GM19452 (cell line): Measurements from ENCODE around the gene MAST4.

Source experiments
- ATAC-seq: cut with Tn5 transposase; IDR thresholded peaks from one replicate; pipeline ENCODE4 v1.9.1; 2021; ENCODE audit not compliant: unreplicated experiment

The MAST4 gene

DNA sequence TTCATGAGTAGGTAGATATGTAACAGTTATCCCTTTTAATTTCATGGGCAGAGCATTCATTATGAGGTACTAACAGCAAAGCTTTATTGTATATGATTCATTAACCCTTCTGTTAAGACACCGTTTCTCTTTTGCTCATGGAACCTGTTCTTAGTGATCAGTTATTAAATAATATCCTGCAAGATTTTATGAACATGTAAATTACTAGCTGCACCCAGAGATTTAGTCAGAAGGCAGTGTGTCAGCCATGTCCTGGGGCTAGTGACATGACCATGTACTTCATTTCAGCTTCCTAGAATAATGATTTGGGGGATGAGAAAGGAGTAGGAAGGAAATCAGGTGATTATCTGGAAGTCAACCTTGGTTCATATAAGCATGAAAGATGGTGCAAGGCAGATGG lies 7.0 kb downstream of the MAST4 start:
- ATAC-seq: no peak

DNA sequence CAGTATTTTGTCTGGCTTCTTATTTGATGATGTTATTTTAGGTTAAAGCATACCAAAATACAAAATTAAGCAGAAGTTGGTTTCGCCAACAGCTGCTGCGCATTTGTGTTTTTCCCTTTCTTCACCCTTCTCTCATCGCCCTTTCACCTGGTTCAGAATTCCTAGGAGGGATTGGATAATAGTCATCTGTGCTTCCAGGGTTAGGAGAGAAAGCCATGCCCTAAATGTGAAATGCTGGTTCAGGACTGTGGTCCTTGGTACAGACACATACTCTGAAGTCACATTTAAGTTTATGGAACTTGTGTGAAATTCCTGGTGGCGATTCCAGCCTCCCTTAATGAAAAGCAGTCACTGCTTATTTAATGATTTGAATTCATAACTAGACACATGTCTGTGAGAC lies 7.7 kb downstream of the MAST4 start:
- ATAC-seq: no peak

DNA sequence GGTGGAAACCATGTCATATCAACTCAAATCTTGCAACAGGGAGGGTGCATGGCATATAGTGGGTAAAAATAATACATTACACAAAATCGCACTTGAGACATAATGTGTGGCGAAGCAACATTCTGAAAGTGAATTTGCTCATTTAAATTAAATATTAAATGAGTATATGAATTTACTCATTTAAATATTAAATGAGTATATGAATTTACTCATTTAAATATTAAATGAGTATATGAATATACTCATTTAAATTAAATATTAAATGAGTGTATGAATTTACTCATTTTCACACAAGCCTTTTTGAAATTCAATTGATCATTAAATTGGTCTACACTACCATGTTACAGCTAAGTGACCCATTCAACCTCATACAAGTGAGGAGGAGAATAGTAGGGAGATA lies 10.5 kb downstream of the MAST4 start:
- ATAC-seq: no peak

DNA sequence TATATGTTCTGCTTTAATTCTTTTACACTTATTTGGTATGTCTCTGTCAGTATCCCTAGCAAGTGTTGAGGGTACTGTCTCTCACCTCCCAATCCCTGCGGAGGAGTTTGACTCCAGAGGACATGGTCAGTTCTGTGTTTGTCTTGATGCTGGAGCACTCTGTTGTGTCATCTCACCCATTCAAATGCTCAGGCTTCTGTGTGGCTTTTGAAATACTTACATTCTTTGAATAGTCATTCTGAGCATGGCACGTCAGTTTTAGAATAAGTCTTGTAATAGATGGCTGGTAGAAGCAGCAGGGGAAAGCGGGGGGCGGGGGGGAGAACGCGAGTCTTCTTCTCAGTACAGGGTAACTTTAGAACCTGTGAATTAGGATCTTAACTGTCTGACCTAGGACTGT lies 12.3 kb downstream of the MAST4 start:
- ATAC-seq: no peak

DNA sequence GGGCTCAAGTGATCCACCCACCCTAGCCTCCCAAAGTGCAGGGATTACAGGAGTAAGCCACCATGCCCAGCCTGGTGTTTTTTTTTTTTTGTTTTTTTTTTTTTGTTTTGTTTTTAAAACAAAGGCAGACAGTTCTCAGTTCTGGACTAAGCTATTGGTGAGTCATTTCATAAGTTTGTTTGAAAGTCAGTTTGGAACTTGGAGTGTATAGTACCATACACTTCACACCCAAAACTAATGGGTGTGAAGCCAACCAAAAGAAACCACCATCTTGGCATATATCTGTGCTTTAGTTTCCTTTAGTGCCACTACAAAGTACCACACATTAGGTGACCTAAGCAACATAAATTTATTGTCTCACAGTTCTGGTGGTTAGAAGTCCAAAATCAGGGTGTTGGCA lies 13.4 kb downstream of the MAST4 start:
- no peak for ATAC-seq

DNA sequence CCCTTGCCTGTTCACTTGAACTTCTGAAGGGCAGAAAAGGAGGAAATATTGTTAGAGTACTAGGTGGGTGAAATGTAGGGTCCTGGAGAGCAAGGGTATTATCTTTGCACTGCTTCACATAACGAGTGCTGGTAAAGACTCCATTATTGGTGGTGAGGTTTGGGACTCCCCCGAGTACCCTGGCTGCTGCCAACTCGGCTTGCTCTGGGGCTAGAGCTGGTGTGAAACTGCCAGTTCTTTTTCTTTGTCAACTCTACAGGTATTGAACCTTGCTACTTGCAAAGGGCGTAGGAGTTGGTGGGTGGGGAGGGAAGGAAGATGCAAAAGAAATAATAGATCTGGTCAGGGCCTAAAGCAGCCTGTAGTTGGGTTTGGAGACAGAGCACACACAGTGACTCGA lies 16.0 kb downstream of the MAST4 start:
- ATAC-seq: no peak

DNA sequence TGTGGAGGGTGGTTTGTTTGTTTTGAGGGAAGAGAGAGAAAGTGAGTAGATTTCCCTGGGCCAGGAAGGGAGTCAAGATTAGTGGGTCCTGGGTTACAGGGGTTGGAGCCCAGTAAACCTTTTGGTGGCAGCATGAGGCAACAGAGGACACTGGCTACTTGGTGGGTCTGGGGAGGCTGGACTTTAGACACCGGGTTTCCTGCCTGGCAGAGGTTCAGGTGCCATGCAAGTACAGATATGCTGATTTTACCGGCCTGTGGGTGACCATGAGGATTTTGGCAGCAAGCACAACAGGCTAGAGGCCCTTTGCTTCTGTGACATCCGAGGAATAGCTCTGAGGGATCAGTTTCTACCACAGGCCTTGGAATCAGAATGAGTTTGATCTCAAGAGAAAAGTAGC lies 18.9 kb downstream of the MAST4 start:
- no peak for ATAC-seq

DNA sequence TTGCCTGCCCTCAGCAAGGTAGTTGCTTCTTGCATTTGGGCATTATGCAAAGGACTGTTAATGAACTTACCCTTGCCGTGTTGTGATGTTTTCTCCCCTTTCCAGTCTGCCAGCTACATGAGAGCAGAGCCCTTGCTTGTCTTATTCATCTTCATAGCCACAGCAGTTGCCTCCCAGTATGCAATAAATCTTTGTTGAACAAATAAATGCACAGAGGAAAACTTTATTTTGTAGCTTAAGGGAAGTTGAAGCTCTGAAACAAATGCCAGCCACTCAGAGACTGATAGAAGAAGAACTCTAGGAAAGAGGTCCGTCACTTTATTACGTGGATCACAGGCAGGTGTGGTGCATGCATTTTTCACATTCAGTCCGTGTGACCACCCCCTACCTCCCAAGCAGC lies 19.7 kb downstream of the MAST4 start:
- ATAC-seq: no peak

DNA sequence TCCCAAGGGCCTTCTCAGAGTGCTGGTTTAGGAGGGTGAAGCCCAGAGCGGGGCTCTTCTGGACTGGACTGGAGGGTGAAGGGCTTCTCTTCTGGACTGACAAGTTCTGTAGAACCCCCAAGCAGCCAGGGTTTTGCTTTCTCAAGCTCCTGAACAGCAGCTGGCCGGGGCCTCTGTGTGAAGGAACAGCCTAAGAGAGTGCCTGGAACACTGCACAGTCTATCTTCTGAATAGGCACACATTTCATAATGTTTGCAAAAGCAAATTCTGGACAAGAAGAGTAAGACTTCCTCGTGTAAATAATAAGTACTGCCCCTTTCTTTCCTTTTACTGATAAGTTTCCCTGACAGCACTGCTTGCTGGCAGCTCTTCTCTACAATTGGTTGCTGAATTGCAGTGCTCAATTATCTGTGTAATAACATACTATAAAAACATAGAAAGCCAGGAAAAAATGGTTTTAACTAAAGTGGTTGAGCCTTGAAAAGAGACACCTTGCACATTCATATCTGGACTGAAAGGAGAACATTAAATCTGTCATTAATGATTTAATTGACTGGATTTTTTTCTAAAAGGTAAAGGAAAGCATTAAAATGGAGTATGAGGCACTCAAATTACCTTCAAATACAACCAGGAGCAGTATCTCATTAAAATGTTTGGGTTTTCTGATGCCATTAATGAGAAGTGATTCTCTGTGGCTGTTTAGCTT lies 20.5 kb downstream of the MAST4 start:
- ATAC-seq: no peak

DNA sequence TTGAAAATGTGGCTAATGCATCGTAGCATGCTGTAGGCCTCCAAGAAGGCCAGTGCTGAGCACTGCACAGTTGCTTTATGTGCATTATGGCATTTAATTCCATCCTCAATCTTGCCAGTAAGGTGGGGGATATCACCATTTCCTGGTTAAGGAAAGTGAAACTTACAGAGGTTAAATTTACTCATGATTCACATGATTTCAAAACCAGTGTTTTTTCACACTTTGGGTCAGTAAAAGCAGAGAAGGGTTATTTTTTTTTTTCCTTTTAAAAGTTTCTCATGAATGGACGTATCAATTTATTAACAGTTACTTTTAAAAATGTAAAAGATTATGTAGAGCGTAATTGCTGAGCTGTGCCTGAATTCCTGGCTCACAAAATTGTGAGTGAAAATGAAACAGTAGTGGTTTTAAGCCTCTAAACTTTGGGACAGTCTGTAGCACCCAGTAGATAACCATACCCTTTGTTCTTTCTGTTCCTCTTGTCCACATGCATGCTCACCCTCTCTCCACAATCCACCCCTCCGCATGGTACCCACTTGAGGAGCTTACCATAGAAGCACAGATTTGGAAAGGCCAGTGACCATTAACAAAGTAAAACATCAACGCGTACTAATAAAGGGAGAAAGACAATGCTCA lies 21.2 kb downstream of the MAST4 start:
- no peak for ATAC-seq

DNA sequence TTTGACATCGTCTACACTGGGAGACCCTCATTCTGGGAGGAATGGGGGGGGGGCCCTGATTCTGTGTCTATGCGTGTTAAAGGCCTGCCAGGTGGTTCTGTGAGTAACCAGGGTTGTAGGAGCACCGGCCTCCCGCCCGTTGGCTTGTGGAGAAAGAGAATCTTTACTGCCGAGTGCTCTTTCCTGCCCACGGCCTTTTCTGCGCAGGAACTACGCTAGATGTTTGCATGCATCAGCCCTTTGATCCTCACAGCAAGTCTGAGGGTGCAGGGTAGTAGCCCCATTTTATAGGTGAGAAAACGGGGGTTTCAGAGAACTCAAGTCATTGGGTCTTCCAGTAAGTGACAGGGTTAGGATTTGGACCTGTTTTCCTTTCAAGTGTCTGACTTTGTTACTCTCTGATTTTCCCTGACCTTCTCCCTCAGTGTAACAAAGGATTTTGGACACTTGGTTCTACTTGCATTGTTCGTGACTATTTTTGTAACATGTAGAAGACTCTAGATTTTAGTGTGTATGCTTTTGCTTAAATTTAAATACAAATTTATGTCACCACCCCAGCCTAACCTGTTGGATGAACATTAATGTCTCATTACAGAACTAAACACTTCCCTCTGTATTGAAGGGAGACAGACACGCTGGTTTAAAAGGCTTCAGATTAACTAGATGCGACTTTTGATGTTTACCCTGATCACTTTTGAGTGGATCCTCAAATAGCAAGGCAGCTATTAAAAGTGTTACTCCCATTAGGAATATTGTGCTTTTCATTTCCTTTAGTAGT lies 22.0 kb downstream of the MAST4 start:
- no peak for ATAC-seq

DNA sequence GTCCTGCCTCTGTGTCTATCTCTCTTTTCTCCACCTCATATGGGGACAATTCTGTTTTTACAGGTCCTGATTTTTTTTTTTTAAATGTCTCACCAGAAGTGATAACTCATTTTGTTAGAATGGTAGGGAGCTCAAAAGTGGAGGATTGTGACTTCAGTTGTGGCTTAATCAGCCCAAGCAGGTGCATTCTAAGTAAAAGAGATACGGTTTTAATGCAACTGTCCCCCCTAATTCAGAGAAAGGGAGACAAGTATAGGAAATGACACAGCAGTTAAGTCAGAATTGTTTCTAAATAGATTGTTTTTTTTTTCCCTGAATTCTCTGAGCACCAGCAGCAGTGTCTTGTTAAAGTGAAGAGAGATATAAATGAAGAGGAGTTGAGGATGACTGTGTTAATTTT lies 24.5 kb downstream of the MAST4 start:
- no peak for ATAC-seq

DNA sequence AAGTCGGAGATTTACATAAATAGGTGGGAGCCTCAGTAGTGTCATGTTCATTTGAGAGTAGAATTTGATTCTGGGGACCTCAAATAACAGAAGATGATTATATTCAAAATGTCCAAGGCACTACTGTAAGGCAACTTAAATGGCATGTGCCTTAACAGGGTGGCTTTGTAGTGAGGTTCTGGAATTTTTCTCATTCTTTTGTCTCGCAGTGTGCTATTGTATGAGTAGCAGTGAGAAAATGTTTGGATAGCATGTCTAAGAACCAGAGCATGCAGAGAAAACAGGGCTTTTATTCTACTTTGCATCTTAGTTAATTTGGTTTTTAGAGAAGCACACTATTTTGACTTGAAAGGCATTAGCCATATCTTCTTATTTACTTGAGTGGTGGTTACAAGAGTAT lies 25.0 kb downstream of the MAST4 start:
- no peak for ATAC-seq

DNA sequence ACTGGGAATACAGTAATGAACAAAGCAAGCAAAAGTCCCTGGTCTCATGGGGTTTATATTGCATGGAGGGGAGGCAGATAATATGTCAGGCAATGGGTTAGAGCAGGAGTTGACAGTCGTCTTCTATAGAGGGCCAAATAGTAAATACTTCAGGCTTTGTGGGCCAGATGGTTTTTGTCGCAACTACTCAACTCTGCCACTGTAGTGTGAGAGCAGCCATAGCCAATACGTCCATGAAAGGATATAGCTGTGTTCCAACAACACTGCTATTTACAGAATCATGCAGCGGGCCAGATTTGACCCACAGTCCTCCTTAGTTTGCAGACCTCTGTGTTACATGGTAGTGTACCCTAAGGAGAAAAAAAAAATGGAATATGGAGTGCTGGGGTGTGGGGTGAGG lies 25.5 kb downstream of the MAST4 start:
- no peak for ATAC-seq

DNA sequence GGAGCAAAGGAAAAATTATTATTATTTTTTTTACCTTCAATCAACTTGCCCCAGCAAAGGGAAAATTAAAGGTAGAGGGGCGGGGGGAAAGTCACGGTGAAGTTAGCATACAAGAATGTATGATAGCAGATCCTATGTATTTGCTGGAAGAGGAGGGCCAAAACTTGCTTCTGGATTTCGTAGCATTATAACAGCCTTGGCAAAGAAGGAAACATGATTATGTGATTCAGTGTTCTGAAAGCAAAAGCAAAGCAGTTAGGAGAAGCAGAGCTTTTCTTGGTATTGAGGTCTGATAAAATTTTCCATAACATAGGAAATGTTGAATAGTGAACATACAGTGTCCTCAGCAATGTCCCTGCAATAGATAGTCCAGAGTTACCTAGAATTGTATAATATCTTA lies 32.4 kb downstream of the MAST4 start:
- ATAC-seq: no peak

DNA sequence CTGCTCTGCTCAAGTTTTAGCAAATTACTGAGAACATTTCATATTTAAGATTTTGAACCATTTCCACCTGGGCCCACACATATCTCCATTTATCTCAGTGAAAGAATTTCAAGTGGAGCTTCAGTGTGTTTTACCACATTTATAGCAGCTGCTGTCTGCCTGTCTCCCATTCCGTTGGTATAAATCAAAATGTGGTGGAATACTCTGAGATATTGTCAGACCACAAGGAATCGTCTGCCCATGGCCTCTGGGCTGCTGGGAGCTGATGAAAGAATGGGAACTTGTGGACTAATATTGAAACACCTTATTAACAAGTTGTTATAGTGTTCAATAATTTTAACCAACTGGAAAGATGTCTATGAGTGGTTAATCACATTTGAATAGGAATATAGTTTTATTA lies 33.3 kb downstream of the MAST4 start:
- ATAC-seq: no peak

DNA sequence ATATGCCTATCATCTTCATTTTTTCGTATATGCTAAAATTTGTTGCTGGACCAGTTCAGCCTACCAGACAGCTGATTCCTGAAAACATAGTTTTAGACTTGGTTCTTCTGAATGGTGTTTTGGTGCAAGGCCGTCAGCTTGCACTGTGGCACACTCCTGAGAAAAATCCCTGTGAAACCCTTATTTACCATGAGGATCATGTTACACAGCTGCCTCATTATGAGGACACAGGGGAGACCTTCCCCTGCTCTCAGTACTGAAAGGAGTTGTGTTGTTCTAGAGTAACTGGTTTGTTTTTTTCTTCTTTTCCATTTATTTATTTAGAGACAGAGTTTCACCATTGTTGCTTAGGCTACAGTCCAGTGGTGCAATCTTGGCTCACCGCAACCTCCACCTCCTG lies 37.6 kb downstream of the MAST4 start:
- ATAC-seq: no peak

DNA sequence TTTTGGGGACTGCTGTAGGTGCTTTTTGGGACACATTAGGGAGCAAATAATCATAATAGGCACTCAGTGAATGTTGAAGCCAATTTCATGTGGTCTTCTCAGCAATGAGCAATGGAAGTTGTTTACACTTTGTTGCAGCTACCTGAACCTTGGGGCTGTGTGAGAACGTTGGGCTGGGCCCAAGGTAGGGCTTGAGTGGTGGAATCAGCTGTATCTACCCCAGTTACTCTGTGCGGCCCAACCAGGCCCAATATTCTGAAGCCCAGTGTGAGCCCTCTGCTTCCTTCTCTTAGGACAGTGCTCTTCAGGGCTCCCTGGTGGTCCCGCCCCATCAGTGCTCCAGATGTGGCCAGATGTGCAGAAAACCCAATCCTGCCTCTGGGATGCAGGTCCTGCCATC lies 38.4 kb downstream of the MAST4 start:
- no peak for ATAC-seq

DNA sequence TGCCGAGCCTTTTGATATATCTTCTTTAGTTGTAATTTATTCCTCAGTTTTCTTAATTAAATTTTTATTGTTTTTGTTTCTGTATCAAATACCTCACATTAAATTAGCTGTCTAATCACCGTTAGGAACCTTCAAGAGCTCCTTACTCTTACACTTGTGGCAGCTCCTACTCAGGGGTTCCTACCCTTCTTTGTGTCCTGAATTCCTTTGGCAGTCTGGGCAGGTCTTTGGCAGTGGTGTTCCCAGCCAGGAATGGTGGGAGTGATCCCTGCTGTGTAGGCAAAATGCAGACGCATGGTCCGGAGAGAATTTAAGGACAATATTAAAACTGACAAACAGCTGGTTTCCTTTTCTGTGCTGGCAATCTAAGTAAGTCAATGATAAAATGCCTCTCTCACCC lies 41.8 kb downstream of the MAST4 start:
- ATAC-seq: no peak

DNA sequence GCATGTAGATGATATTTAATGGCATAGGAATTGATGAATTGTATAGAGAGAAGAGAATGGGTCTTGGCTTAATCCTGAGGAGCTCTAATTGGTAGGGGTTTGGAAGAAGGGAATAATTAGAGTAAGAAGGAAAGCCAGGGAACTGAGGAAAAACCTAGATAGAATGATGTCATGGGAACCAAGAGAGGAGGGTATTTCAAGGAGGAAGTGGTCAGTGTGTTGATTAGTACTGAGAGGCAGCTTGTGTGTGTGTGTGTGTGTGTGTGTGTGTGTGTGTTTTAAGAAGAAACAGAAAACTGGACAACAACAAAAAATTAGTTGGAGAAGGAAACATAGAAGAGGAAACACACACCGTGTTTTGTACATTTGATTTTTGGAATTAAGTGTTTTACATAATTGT lies 42.8 kb downstream of the MAST4 start:
- no peak for ATAC-seq

DNA sequence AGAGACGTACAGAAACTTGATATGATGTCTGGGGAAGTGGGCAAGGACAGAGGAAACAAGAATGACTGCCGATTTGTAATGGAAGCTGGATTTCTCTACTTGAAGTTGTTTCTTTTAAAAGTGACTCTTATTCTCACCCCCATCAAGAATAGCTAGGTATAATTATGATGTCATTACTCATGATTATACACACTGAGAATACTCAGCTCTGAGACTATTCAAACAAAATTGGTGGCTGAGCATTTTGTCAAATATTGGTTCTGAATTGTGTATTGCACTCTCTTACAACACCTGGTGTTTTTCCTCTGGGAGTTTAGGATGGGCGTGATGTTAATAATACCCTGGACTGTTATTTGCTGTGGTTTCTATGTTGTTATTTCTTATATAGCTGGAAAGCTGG lies 46.3 kb downstream of the MAST4 start:
- no peak for ATAC-seq

DNA sequence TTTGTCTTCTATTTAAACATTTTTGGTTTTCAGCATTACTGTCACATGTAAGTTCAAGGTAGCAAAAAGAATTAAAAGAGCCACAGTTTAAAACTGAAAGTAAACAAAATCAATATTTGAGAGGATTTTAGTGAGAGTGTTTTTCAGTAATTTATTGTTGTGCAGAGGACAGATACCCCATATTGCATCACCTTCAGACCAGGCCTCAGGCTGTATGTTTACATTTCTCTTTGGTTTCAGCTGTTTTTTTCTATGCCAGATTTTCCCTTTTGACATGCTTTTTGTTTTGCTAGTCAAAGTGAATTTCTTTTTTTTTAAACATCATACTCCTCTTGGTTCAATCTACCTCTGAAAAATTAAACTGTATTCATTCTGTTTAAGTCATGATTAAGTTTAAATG lies 47.2 kb downstream of the MAST4 start:
- no peak for ATAC-seq
